HG03565 (cell line): ENCODE measurements around the gene ZNF423.

Experiments used
- ATAC-seq: cut with Tn5 transposase; IDR thresholded peaks from one replicate; pipeline ENCODE4 v1.9.1; 2021; ENCODE audit warnings: mild to moderate bottlenecking, moderate library complexity; ENCODE audit not compliant: unreplicated experiment

The ZNF423 gene

GRCh38 chr16:49674351-49674851, 181.5 kb downstream of the ZNF423 start:
- no peak for ATAC-seq

- no peak for ATAC-seq
Observed at GRCh38 chr16:49673442-49673841, 182.5 kb downstream of the ZNF423 start.

GRCh38 chr16:49672753-49673152, 183.2 kb downstream of the ZNF423 start:
- no peak for ATAC-seq

DNA sequence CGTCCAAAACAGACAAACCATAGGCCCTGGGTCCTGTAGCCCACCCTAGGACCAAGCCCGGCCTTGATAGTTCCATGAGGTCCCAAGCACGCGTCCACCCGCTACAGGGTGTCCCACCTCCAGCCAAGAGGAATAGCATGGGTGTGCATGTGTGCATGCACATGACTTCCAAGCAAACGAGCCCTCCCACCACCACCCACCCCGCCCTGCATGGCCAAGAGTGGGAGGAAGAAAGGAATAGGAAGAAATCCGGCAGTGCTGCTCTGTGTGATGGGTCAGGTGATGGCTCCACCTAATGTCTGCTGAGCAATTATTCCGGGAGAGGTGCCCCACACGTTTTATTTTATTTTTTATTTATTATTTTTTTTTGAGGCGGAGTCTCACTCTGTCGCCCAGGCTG, 184.6 kb downstream of the ZNF423 start:
- ATAC-seq, result no peak

DNA sequence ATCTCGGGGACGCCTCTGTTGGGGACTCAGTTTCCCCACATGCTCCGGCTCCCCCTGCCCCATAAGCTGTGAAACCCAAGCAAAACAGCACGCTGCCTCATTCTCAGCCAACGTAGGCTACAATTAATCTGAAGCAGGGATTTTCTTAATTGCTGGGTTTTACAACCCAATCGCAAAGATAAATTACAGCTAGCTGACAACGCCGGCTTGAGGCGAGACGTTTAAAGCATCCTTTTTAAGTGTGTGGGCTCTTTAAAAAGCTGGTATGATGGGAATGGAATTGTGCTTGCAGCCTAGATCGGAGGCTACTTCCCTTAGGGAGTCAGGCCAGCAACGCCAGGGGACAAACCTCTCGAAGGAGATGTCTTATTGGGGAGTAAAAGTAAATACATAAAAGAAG, 185.3 kb downstream of the ZNF423 start:
- no peak for ATAC-seq

- ATAC-seq, result no peak
Observed at GRCh38 chr16:49665482-49666230, 190.3 kb downstream of the ZNF423 start.

GRCh38 chr16:49664221-49665215, 191.4 kb downstream of the ZNF423 start:
- ATAC-seq, result no peak

DNA sequence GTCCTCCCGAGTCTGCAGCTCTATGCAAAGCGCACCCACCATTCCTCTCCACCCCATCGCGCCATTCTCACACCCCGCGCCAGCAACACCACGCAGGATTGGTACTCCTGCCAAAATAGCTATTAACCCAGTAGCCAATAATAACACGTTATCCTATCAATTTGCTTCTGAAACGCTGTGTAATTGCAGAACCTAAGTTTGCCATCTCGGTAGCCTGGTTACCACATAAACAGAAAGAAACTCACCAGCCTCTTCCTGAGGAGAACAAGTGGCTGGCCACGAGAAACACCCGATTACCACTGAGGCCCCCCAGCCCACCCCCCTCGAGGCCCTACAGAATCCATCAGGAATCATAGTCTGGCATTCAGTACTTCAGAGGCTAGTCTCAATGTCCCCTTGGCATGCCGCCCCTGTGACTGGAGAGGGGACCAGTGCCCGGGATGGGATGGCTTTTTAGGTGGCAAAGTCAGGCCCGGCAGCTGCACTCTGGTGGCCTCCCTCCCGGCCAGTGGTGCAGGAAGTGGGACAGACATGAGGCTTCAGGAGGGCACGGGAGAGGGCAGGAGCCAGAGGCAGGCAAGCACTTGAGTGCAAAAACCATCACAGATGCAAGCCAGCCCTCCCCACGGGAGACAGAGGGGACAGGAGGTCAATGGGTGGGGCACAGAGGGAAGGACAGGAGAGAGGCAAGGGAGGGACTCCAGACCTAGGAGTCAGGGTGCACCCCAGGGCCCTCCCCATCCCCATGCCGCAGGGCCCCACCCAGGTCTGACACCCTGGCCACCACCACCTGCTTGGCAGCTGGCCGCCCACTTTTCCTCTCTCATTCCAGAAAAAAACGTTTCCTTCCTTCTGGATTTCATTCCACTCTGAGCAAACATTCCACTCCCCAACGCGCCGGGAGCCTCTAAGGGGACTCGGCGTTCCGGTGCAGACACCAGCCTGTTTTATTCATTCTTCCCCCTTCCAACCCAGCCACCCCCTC, 192.5 kb downstream of the ZNF423 start:
- no peak for ATAC-seq

GRCh38 chr16:49662569-49662968, 193.3 kb downstream of the ZNF423 start:
- ATAC-seq, result no peak

DNA sequence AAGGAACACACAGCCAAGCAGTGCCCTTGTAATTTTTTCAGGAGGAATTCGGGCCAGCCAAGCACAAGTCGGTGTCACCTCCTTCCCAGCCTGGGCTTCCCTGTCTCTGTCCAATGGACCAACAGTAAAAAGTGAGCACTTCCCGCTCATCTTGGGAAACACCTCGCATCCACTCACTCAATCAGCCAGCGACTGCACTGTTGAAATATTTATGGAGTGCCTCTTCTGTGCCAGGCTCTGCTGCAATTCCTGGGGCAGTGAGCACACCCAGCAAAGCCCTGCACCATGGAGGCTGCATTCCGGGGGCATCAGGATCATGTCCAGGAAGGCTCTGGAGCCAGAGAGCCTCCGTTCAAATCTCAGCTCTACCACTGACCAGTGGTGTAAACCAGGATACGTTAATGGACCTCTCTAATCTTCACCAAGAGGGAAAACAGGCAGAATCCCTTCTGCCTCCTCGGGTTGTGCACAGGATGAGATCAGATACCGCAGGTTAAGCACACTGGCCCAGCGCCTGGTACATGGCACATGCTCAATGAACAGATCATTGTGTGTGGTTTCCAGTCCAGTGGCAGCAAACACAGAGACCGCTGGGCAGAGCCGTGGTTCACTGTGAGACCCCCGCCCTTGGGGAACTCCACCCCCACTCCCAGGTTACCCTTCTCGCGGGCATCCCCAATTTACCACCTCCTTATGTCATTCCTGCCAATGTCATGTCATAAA, 194.3 kb downstream of the ZNF423 start:
- ATAC-seq, result no peak

GRCh38 chr16:49660626-49661025, 195.3 kb downstream of the ZNF423 start:
- no peak for ATAC-seq

- no peak for ATAC-seq
Observed at GRCh38 chr16:49659356-49659755, 196.6 kb downstream of the ZNF423 start.

DNA sequence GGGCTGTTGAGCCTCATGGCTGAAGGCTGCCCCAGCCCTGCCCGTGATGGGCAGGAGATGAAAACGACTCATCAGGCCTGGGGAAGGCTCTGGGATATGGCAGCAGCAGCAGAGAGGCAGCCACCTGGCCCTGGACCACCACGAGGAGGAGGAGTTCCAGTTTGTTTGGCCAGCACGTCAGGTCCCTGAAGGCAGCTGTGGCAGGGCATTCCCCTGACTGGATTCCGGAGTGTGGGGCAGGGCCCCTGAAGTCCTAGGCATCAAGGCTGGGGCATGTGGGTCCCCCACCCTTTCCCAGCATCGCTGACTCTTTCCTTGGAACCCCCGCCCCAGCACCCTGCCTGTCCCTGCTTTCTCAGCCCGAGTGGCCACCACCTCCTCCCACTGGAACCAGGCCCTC, 197.4 kb downstream of the ZNF423 start:
- ATAC-seq, result no peak

DNA sequence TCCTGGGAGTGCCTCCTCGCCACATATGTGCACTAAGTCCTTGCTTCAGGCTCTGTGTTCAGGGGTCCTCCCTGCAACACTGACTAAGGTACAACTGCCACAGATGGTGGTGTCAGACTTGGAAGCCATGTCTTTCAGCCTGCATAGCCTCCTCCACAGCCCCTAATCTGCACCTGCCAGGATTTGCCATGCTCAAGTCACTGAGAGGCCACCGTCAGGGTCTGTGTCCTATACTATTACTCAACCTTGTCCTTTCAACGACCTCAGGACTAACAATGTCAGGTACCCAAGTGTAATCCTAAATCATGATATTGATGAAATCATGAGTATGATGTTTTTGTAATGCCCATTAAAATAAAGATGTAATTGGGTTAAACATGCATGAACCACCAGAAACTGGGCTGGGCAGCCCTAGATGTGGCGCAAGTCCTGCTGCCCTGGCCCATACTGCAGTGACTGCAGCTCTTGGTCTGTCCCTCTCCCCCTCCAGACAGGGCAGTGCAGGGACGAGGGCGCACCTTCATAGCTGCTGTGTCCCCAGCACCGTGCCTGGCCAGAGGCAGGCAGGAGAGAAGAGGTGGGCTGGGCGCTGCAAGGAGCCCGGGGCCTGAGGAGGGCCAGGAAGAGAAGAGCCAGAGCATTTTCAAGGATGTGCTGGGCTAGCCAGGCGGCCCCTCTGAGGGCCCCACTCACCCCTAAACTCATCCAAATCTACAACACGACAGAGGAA, 198.0 kb downstream of the ZNF423 start:
- ATAC-seq, result no peak

DNA sequence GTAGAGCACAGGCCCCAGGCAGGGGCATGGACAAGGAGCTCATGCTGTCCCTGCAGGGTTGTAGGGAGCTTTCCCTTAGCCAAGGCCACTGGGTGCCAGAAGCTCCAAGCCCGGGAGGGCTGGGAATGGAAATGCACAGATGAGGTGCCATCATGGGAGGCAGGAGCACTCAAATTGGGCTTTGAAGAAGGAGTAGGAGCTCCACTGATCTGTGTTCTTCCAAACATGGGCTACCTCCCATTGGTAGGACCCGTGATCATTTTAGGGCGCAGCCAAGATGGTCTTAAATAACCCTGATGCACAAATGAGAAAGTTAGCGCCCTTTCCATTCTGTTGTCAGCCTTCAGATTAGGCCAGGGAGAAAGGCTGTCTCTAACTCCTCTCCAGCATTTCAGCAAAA, 201.5 kb downstream of the ZNF423 start:
- no peak for ATAC-seq

GRCh38 chr16:49653577-49653976, 202.3 kb downstream of the ZNF423 start:
- ATAC-seq, result no peak

- no peak for ATAC-seq
Observed at GRCh38 chr16:49653173-49653570, 202.7 kb downstream of the ZNF423 start.

DNA sequence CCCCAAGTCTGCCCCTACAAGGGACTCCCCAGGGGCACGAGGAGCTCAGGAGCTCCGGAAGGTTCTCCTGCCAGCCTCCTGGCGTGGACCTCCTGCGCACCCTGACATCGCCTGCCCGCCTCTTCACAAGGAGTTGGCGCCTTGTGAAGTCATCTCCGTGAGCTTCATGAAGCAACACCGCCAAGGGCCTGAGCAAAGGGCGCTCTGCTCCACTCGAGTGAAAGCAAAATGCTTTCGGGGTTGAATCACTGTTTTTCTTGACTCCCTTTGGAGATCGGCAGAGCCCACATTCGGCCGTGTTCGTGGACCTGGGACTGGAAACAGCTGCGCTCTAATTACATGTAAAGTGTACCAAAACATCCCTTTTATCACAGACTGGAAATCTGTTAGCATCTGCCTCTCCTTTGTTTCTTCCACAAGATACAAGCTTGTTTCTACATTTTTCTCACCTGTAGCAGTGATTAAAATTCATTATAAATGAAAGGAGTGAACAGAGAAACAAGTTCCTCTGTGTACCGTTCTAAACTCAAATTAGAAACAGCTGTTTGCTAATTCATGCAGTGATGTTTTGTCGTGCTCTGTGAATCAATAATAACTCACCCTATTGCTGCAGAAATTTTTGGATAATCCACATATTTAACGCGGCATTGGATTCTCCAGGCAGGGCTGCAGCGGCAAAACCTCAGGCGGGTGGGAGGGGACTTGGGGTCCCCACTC, 203.3 kb downstream of the ZNF423 start:
- no peak for ATAC-seq

DNA sequence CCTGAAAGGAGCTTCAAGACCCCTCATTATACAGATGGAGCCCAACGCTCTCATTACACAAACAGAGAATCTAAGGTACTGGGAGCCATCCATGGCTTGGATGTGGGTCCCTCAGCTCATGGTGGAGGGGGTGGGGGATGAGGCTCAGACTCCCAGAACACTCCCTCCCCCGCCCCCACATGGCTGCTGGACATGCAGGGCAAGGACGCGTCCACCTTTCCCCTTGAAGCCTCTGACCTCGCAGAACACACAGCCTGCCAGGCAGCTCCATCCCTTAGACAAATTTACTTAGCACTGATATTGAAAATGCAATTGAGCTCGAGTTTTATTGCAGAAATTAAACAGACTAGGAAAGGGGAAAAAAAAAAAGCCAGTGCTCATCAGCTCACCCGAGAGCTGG, 203.9 kb downstream of the ZNF423 start:
- ATAC-seq, result no peak
